HCT116 (cell line): ENCODE data around the gene PRRG2. TPM values are rescaled to one million over a fixed set of nuclear protein-coding genes. Genes with fewer than 3 reads are reported as not detected.
A peak's percentile ranks its signal among the peaks of the same experiment; 100 is the strongest.

Experiments
- ATAC-seq: fragments of 200-7000 bp; cut with Tn5 transposase; 2 replicates; pipeline ENCODE4 v1.9.1; 2020; ENCODE audit warnings: mild to moderate bottlenecking, moderate library complexity
- BruUV-seq: library from RNA; stranded (reverse); fragments of 400-500 nt; replicated peaks from 2 replicates; lab custom pipeline; 2021; lab: Mats Ljungman, UMichigan
- CTCF ChIA-PET: fragments of 300-600 bp; sonication (Branson Sonifier 250); formaldehyde crosslinking; loops from one replicate; lab custom pipeline; 2021; ENCODE audit warnings: antibody characterized with exemption; lab: Charles Lee
- POLR2A ChIA-PET: fragments of 300-600, 350-600 bp; sonication (Branson Sonifier 250); formaldehyde crosslinking; loops from one replicate; lab custom pipeline; 2021; ENCODE audit warnings: antibody characterized with exemption; lab: Charles Lee
- RAD21 ChIA-PET, 2 experiments: fragments of 300-600 bp; sonication (Branson Sonifier 250); formaldehyde crosslinking; loops; one replicate each; lab custom pipeline; 2023; ENCODE audit warnings: low total read pairs in 2 of 2; ENCODE audit not compliant: uncharacterized antibody in 2 of 2, unreplicated experiment in 2 of 2, low non-redundant PET in 1 of 2; lab: Charles Lee
- DNase-seq: peaks from one replicate; pipeline ENCODE4 v3.0.0-alpha.2; 2010; ENCODE audit warnings: low read depth, low spot score
- H2AFZ ChIP-seq: fragments of 200-600 bp; shearing (Covaris generic), sonication (generic); 2 replicates; pipeline ENCODE4 v1.6.1; 2017; ENCODE audit warnings: low read depth, mixed run types, mixed read lengths, antibody characterized with exemption, low read length; ENCODE audit not compliant: poor library complexity, severe bottlenecking
- H3K27ac ChIP-seq: 2 replicates; pipeline ENCODE4 v1.5.1; 2012; ENCODE audit warnings: low read depth, low read length
- H3K27me3 ChIP-seq: fragments of 200-600 bp; sonication (generic); 2 replicates; pipeline ENCODE4 v1.6.1; 2016; ENCODE audit warnings: mixed run types, low read length, mixed read lengths; ENCODE audit not compliant: insufficient read depth
- H3K36me3 ChIP-seq, 2 experiments: fragments of 200-500 bp in 1 of 2; fragments of 200-600 bp in 1 of 2; sonication (Bioruptor generic) in 1 of 2; sonication (generic) in 1 of 2; 2 replicates each; pipeline versions ENCODE4 v1.5.1 to v1.6.1; 2014 to 2016; ENCODE audit warnings: low read length in 2 of 2, inconsistent platforms in 1 of 2, mixed read lengths in 1 of 2, mixed run types in 1 of 2; ENCODE audit not compliant: insufficient read depth in 2 of 2, control insufficient read depth in 1 of 2
- H3K4me1 ChIP-seq, 2 experiments: fragments of 200-600 bp in 1 of 2; sonication (generic) in 1 of 2; 2 replicates each; pipeline versions ENCODE4 v1.5.1 to v1.6.1; 2012 to 2017; ENCODE audit warnings: low read length in 2 of 2, inconsistent platforms in 1 of 2, mild to moderate bottlenecking in 1 of 2, mixed read lengths in 1 of 2, mixed run types in 1 of 2, moderate library complexity in 1 of 2; ENCODE audit not compliant: insufficient read depth in 2 of 2, control insufficient read depth in 1 of 2
- H3K4me2 ChIP-seq: fragments of 200-600 bp; sonication (generic); 2 replicates; pipeline ENCODE4 v1.6.1; 2017; ENCODE audit warnings: mixed run types, low read length, mixed read lengths
- H3K4me3 ChIP-seq, 2 experiments: fragments of 200-600 bp in 1 of 2; sonication (generic) in 1 of 2; replicated peaks in 1 of 2; 2 replicates each; pipeline ENCODE4 v1.5.1; 2011 to 2016; ENCODE audit warnings: low read length in 2 of 2, control low read depth in 1 of 2, low read depth in 1 of 2, mild to moderate bottlenecking in 1 of 2, mixed read lengths in 1 of 2, mixed run types in 1 of 2
- H3K79me2 ChIP-seq: fragments of 200-600 bp; sonication (generic); 2 replicates; pipeline ENCODE4 v1.6.1; 2017; ENCODE audit warnings: mild to moderate bottlenecking, mixed run types, low read length, moderate library complexity, mixed read lengths; ENCODE audit not compliant: insufficient read depth
- H3K9ac ChIP-seq: fragments of 200-600 bp; sonication (generic); 2 replicates; pipeline ENCODE4 v1.6.1; 2016; ENCODE audit warnings: low read length, mixed read lengths
- H3K9me2 ChIP-seq: fragments of 200-600 bp; sonication (generic), shearing (Covaris generic); 2 replicates; pipeline ENCODE4 v1.6.1; 2017; ENCODE audit warnings: mixed run types, mild to moderate bottlenecking, moderate library complexity; ENCODE audit not compliant: insufficient read depth
- H3K9me3 ChIP-seq, 2 experiments: fragments of 200-500 bp in 1 of 2; fragments of 200-600 bp in 1 of 2; sonication (Bioruptor generic) in 1 of 2; sonication (generic) in 1 of 2; 2 replicates each; pipeline ENCODE4 v1.6.1; 2014 to 2017; ENCODE audit warnings: low read length in 2 of 2, mixed read lengths in 2 of 2, inconsistent platforms in 1 of 2, low read depth in 1 of 2, mild to moderate bottlenecking in 1 of 2, mixed run types in 1 of 2, moderate library complexity in 1 of 2; ENCODE audit not compliant: control insufficient read depth in 1 of 2, insufficient read depth in 1 of 2
- H4K20me1 ChIP-seq: fragments of 200-600 bp; sonication (generic), shearing (Covaris generic); 2 replicates; pipeline ENCODE4 v1.6.1; 2017; ENCODE audit warnings: mixed run types, mild to moderate bottlenecking, moderate library complexity; ENCODE audit not compliant: insufficient read depth
- CEBPB ChIP-seq: IDR thresholded peaks from 2 replicates; pipeline ENCODE4 v1.6.1; 2012; ENCODE audit warnings: low read depth
- EGR1 ChIP-seq: IDR thresholded peaks from 2 replicates; pipeline ENCODE4 v1.6.1; 2012; ENCODE audit warnings: low read depth
- ELF1 ChIP-seq: IDR thresholded peaks from 2 replicates; pipeline ENCODE4 v1.6.1; 2012; ENCODE audit warnings: low read depth, borderline replicate concordance
- EZH2 ChIP-seq: fragments of 200-600 bp; sonication (generic); IDR thresholded peaks from 2 replicates; pipeline ENCODE4 v1.6.1; 2017; ENCODE audit warnings: antibody characterized with exemption, mixed run types
- EZH2phosphoT487 ChIP-seq: fragments of 200-600 bp; IDR thresholded peaks from 2 replicates; pipeline ENCODE4 v1.6.1; 2018; ENCODE audit warnings: antibody characterized with exemption, borderline replicate concordance
- POLR2A ChIP-seq: IDR thresholded peaks from 2 replicates; pipeline ENCODE4 v1.7.0; 2011; ENCODE audit warnings: borderline replicate concordance; ENCODE audit not compliant: insufficient read depth, insufficient read length; ENCODE audit errors: extremely low read depth
- RAD21 ChIP-seq: IDR thresholded peaks from 2 replicates; pipeline ENCODE4 v1.6.1; 2012; ENCODE audit warnings: low read depth, mild to moderate bottlenecking
- SIN3A ChIP-seq: IDR thresholded peaks from 2 replicates; pipeline ENCODE4 v1.6.1; 2012; ENCODE audit warnings: low read depth
- SP1 ChIP-seq: IDR thresholded peaks from 2 replicates; pipeline ENCODE4 v1.6.1; 2012; ENCODE audit warnings: low read depth
- YY1 ChIP-seq: IDR thresholded peaks from 2 replicates; pipeline ENCODE4 v1.6.1; 2011; ENCODE audit warnings: low read length, low read depth, moderate library complexity, mild to moderate bottlenecking; ENCODE audit not compliant: insufficient replicate concordance; ENCODE audit errors: extremely low read depth
- ZNF274 ChIP-seq: fragments of 200-500 bp; sonication (Bioruptor generic); IDR thresholded peaks from 2 replicates; pipeline ENCODE4 v1.6.1; 2014; ENCODE audit warnings: mild to moderate bottlenecking, low read depth, low read length, inconsistent platforms
- intact Hi-C: fragments of 100-400 bp; cut with micrococcal nuclease; formaldehyde crosslinking; loops from 2 replicates; pipeline ENCODE4 v1.10.0; 2022
- total RNA-seq: library from RNA; stranded (reverse); gene quantifications from one replicate; pipeline ENCODE4 v1.2.1, GENCODE V29; 2021; ENCODE audit not compliant: unreplicated experiment
- TF ChIP-seq, protein P1 (sequence below), 3 experiments: fragments of 200-600 bp in 1 of 3; sonication (generic) in 1 of 3; IDR thresholded peaks in 2 of 3; conservative IDR thresholded peaks in 1 of 3; 2 replicates each; pipeline ENCODE4 v1.5.1; 2012 to 2017; ENCODE audit warnings: low read depth in 2 of 3, low read length in 2 of 3, antibody characterized with exemption in 1 of 3, borderline replicate concordance in 1 of 3, control low read depth in 1 of 3, mild to moderate bottlenecking in 1 of 3, mixed read lengths in 1 of 3, mixed run types in 1 of 3, moderate library complexity in 1 of 3; ENCODE audit not compliant: insufficient read depth in 1 of 3
- TF ChIP-seq, protein P2 (sequence below): IDR thresholded peaks from 2 replicates; pipeline ENCODE4 v1.6.1; 2012

The PRRG2 gene
- total RNA-seq, 1 experiment from 2014 or later, result 6.2 TPM

DNA sequence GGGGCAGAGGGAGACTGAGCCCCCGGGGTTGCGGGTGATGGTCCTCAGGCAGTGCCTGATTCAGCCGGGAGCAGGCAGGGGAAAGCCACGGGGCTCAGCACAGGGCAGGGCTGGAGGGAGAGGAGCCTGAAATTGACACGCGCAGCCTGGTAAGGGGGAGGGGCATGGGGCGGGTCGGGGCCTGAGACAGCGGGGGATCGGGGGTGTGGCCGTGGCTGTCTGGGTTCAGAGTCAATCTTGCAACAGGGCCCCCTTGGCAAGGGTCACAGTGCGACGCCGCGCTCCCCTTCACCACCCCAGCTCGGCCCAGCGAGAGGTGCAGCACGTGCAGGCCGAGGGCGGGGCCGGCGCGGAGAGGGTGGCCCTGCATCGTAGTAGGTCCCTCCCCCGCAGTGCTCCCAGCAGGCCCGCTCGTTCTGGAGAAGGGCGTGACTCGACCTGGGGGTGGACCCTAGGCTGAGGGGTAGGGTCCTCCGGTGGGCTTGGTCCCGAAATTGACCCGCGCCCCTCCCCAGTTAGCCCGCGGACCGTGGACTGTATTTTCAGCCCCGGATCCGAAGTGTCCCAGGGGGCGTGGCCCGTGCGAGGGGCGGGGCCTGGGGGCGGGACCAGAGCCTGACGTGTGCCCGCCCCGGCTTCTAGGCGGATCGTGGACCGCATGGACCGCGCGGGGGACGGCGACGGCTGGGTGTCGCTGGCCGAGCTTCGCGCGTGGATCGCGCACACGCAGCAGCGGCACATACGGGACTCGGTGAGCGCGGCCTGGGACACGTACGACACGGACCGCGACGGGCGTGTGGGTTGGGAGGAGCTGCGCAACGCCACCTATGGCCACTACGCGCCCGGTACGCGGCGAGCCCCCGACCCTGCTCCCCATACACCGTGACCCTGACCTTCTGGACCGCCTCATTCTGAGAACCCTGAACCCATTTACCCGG, 47.3 kb upstream of the PRRG2 start:
- Histone ChIP-seq H3K9me3 (no peaks in the 10 kb centered on the region), H3K4me1 (peaks cover 0 to 10% of the 10 kb centered on the region in 2 experiments; a peak in 1 of 4 replicates), H3K4me2 (no peak overlapping the region), H3K27me3 (no peaks in the 10 kb centered on the region)
- TF ChIP-seq RAD21, result no peak
- TF ChIP-seq POLR2A, result no peak
- TF ChIP-seq EGR1, result no peak
- TF ChIP-seq EZH2, result no peak
- TF ChIP-seq YY1, result no peak
- TF ChIP-seq SIN3A, result no peak
- TF ChIP-seq ELF1, result no peak
- no peak for TF ChIP-seq SP1
- no peak for TF ChIP-seq CEBPB
- TF ChIP-seq, protein P1, sequence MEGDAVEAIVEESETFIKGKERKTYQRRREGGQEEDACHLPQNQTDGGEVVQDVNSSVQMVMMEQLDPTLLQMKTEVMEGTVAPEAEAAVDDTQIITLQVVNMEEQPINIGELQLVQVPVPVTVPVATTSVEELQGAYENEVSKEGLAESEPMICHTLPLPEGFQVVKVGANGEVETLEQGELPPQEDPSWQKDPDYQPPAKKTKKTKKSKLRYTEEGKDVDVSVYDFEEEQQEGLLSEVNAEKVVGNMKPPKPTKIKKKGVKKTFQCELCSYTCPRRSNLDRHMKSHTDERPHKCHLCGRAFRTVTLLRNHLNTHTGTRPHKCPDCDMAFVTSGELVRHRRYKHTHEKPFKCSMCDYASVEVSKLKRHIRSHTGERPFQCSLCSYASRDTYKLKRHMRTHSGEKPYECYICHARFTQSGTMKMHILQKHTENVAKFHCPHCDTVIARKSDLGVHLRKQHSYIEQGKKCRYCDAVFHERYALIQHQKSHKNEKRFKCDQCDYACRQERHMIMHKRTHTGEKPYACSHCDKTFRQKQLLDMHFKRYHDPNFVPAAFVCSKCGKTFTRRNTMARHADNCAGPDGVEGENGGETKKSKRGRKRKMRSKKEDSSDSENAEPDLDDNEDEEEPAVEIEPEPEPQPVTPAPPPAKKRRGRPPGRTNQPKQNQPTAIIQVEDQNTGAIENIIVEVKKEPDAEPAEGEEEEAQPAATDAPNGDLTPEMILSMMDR (IDR thresholded peaks at IDR 0.05 in 2 of 3, conservative IDR thresholded peaks at IDR 0.05 in 1 of 3; ENCODE audit: borderline replicate concordance in 1 of 3, insufficient read depth in 1 of 3, low read depth in 2 of 3, low read length in 2 of 3), result no peak
- TF ChIP-seq, protein P2, sequence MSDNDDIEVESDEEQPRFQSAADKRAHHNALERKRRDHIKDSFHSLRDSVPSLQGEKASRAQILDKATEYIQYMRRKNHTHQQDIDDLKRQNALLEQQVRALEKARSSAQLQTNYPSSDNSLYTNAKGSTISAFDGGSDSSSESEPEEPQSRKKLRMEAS, result no peak
- TF ChIP-seq EZH2phosphoT487, result no peak
- TF ChIP-seq ZNF274, result no peak
- TF ChIP-seq, all 23 proteins: peak for 0
- ATAC-seq (peak; percentile 68), DNase-seq (no peak)
- no peaks in the 10 kb centered on the region for H3K79me2 ChIP-seq
- ChIA-PET CTCF (no interaction called here), RAD21 (no interaction called here), POLR2A (no interaction called here)
- no peak overlapping the region for H2AFZ ChIP-seq
- BruUV-seq, result no TSS peak
- H3K9me2 ChIP-seq, result no peaks in the 10 kb centered on the region
- H3K9ac ChIP-seq, result no peak overlapping the region
- no peak overlapping the region for H3K4me3 ChIP-seq
- H3K36me3 ChIP-seq, result no peaks in the 10 kb centered on the region
- no peak overlapping the region for H3K27ac ChIP-seq
- intact Hi-C loops, result no loop called here
- no peaks in the 10 kb centered on the region for H4K20me1 ChIP-seq
